Left forelimb (tissue), 1 donor: ENCODE results near the gene MEOX1.

Experiments
- DNase-seq: peaks from one replicate; pipeline ENCODE4 v3.0.0-alpha.2; 2018; ENCODE audit warnings: low spot score

MEOX1 gene

DNA sequence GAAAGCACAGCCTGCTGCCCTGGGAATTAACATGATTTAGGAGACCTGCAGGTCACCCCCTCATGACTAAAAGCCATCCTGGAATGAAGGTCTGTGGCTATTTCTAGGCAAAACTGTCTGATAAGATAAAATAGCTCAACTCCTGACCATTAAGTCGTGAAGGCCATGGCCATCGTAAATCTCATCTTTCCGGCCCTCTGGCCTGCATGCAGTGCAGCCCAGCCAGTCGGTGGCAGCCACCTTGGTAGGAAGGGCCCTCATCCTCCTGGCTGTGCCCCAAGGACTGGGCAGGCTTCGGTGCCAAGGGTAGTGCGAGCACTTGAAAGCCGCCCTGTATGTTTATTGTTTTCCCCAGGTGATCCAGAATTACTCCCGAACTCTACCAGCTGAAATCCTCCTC lies 18.2 kb upstream of the MEOX1 start:
- DNase-seq = no peak

DNA sequence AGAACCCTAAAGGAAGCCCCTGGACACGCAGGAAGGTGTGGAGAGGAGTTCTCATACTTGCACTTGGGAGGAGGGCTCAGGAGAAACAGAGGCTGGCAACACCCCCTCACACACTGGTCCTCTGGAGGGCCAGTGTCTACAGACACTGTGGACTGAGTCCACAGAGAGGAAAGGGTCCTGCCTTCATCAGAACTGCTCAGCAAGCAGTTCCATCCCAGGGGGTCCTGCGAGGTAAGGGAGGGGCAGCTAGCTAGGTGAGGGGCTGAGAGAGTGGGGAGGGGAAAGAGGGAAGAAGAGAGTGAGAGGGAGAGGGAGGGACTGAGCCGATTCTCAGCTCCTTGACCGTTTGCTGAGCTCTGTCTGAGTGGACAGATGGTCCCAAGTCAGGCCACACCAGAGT lies 17.7 kb upstream of the MEOX1 start:
- DNase-seq = no peak

DNA sequence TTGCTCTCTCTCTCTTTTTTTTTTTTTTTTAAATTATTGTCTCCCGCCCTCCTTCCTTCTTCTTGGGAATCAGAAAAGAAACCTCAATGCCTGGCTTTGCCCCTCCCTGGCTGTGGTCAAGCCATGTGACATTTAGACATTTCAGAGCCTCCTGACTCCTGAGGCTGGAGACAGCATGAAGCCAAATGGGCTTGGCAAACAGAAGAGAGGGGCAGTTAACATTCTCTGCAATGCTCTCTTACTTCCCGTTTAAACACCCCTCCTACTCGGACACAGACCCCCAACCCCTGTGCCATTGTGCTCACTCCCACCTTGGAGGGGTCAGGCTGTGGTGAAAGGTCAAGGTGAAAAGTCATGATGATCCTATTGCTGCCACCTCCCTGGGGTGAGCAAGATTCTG lies 14.7 kb upstream of the MEOX1 start:
- DNase-seq = no peak

DNA sequence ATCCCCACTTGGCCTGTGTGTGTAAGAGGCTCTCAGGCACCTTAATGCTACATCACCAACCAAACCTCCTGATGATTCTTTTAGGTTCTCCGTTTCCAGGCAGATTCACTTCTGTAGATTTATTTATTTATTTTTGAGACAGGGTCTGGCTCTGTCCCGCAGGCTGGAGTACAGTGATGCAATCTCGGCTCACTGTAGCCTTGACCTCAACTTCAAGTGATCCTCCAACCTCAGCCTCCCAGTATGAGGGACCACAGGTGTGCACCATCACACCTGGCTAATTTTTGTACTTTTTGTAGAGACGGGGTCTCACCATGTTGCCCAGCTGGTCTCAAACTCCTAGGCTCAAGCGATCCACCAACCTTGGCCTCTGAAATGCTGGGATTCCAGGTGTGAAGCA lies 12.7 kb upstream of the MEOX1 start:
- DNase-seq = no peak

DNA sequence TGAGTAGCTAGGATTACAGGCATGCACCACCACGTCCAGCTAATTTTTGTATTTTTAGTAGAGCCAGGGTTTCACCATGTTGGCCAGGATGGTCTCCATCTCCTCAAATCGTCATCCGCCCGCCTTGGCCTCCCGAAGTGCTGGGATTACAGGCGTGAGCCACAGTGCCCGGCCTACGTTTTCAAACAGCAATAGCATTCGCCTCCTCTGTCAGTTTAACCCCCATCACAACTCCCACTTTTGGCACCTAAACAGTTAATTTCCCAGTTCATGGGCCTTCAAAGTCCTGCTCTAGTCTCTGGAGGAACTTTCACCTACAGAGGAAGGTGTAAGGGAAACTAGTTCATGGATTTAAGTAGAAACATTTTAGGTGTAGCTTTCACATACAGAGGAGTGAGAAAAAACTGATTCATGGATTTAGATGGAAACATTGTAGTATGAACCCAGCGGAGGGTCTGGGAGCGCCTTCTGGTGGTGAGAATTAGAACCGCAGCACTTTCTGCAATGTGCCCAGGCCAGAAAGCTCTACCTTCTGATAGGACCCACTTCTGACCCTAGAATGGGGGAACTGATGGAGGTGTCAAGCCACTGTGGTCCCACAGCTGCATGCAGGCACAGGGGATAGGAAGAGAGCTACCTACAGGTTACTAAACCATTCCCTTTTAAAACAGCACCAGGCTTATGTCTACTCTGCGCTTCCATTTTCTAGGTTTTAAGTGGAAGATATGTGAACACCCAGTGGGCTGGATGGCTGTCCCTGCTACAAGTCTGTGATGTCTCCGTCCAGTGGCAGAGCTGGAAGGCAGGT lies 12.0 kb upstream of the MEOX1 start:
- DNase-seq = peak; percentile 83

DNA sequence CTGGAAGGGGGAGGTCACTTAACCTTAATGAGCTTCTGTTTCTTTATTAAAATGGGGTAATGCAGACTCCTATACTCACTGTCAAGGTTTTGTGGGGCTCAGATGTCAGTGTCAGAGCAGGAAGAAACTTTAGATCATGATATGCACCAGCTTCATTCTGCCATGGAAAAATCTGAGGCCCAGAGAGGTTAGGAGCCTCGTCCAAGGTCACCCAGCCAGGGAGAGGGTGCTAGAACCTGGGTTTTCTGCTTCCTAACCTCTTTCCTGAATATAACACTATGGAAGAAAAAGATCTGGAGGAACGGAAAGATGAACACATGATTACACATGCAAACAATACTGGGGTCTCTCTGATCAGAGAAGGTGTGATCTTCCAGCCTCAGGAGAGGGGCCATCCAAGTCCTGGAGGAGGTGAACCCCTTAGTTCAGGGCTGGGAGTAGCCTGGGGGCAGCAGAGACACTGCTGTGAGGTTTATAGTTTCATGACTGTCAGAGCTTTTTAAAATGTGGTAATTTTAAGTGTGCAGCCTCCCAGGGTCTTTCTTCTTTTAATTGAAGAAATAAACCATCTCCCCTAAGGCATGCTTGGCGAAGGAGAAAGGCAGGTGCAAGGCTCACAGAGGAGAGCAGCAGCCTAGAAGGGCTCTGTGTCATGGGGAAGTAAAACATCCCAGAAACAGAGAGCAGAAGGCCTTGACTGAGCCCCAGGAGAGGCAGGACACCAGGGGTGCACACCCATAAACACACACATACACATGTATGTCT lies 10.2 kb upstream of the MEOX1 start:
- no peak for DNase-seq

DNA sequence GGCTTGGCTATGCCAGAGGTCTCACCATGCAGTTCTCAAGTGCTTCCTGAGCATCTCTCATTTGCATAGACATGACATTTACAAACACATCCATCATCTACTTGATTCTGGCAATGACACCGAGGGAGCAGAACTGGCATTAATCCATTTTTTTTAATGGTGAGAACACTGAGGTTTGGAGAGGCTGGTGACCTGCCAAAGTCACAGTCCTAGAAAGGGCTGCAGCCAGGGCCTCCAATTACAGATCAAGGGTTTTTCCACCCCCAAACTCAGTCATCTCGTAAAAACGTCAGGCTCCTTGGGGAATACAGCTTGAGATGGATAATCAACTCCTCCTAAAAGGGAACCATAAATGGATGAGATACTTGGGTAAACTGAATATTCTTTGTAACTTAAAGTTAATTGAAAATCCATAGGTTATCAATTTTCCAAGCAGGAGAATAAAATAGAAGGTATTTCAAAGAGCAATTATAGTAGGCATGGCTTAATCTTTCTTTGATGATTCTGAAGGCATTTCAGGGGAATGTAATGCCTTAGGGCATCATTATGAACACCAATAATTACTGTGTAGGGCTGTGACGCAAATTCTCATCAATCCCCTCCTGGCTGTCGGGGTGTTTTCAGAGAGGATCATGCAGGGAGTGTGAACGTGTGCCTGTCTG lies 9.4 kb upstream of the MEOX1 start:
- DNase-seq = no peak

DNA sequence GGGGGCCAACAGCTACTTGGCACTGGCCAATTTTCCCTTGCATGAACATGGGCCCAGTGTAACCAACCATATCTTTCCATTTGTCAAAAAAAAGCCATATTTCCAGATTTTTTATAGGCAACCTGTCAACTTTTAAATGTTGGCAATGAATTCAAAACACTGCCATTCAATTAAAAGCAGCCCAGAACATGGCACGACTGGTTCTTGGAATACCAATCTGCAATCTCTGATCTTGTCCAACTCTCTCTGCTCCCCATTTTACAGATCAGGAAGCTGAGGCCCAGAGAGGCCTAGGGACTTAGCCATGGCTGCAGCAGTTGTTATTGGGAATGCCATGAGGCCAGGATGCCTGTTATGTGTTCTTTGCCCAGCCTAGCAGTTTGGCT lies 8.9 kb upstream of the MEOX1 start:
- DNase-seq = no peak

DNA sequence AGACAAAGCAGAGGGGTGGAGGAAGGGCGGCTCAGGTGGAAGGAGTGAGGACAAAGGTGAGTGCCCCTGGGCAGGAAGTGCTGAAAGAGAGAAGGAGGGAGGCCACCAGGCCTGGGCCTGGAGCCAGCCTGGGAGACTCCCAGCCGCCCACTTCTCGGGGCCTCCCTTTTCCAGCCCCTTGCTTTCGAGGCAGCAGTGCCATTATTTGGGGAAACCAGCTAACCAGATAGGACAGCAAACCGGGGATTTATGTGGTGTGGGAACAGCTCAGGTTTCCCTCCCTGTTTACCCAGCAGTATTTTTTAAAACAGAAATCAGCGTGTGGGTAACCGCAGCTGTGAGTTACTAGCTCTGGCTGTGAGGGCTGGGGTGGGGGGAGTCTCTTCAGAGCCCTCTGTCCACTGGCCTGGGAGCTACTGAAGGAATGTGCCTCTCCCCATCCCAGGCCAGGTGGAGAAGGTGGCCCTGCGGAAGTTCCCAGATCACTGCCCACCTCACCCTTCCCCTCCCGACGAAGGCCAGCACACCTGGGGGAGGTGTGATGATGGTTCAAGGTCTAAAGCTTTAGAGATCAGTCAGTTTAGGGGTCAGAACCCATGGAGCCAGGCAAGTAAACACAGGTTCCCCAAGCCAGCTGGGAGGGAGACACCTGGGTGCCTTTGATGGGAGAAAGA lies 8.4 kb upstream of the MEOX1 start:
- no peak for DNase-seq

DNA sequence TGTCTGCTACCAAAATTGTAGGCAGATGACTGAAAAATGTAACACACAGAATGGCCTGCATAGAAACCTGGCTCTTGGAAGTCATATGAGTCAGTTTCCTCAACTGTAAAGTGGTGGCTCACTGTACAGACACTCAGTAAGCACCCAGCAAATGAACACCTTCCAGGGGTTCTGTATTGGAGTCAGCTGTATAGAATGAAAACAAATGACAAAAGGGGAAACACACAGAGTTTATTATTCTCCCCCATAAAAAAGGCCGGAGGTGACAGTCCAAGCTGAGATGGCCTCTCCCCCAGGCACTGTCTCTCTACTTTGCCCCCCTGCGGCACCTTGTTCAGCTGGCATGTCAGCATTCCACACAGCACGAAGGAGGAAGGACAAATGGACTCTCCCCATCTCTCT lies 6.2 kb upstream of the MEOX1 start:
- no peak for DNase-seq

DNA sequence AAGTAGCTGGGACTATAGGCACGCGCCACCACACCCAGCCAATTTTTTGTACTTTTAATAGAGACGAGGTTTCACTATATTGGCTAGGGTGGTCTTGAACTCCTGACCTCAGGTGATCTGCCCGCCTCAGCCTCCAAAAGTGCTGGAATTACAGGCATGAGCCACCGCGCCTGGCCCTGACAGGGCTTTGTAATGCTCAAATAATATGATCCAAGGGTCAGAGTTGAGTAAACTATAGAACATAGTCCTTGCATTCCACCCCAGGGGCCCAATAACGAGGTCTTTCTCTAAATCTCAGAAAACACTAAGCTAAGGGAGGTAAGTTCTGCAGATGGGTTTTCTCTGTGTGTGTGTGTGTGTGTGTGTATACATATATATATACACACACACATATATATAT lies 5.8 kb upstream of the MEOX1 start:
- no peak for DNase-seq

DNA sequence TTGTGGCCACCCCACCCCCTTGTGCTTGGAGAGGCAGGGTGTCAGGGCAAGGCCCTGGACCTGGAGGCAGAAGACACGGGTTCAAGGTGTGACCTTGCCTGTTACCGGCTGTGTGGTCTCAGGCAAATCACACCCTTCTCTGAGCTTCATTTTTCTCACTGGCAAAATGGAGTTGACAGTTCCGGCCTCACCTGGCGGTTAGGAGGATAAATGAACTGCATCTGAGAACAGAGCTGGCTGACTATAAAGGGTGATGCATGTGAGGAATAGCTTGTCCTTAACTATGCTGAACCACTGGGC lies 4.2 kb upstream of the MEOX1 start:
- no peak for DNase-seq

DNA sequence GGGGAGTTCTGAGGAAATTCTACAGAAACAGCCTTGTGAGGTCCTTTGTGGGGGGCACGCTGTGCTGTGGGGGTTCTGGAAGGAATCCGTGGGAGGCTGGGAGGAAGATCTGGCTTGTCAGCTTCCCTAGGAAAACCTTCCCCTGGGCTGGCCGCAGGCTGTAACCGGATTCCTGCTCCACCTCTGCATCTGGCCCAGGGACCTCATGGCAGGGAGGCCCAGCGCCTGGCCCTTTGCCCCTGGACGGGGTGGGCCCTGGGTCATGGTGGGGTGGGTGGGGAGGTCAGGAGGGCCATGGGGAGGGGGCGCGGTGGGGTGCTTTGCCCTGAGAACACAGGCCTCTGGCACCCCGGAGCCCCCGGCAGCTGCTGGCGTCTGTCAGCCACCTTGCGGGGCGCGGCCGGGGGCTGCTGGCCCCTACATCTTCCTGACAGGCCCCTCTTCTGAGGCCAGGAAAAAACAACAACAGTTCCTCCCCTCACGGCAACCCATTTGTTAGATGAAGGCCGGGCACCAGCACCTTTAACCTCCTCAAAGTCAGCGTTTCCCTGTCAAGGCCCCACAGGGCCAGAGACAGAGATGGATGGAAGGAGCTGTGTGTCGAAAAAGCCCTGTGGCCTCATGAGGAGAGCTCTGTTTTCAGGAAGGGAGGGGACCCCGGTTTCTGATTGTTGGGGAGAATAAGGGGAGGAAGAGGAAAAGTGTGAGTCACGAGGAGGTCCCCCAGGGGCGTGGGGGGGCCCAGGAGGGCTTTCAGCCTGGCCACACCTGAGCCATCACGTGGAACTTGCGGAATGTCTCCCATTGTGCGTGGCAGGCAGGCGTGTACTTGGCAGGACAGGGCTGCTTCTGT lies 3.6 kb upstream of the MEOX1 start:
- DNase-seq = no peak

DNA sequence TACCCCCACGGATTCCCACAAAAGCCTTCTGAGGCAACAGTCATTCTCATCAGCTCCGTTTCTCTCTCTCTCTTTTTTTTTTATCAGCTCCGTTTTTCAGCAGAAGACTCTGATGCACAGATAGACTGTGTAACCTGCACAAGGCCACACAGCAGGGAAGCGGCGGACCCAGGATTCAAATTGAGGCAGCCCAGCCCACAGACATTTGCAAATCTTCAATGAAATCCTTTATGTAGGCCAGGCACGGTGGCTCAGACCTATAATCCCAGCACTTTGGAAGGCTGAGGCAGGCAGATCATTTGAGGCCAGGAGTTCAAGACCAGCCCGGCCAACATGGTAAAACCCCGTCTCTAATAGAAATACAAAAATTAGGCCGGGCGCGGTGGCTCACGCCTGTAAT lies 2.4 kb upstream of the MEOX1 start:
- DNase-seq = no peak

DNA sequence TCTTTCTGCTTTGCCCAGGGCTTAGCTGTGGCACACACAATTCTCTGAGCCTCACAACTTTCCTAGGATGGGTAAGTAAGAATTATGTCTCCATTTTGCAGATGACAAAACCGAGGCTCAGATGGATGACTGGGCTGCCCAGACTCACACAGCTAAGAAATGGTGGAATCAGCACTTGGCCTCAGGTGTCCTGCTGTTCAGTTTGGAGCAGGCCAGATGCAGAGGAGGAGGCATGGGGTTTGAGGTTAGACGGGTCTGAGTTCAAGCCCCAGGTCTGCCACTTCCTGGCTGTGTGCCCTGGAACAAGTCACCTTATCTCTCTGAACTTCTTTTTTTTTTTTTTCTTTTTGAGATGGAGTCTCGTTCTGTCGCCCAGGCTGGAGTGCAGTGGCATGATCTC lies 1.7 kb upstream of the MEOX1 start:
- no peak for DNase-seq

DNA sequence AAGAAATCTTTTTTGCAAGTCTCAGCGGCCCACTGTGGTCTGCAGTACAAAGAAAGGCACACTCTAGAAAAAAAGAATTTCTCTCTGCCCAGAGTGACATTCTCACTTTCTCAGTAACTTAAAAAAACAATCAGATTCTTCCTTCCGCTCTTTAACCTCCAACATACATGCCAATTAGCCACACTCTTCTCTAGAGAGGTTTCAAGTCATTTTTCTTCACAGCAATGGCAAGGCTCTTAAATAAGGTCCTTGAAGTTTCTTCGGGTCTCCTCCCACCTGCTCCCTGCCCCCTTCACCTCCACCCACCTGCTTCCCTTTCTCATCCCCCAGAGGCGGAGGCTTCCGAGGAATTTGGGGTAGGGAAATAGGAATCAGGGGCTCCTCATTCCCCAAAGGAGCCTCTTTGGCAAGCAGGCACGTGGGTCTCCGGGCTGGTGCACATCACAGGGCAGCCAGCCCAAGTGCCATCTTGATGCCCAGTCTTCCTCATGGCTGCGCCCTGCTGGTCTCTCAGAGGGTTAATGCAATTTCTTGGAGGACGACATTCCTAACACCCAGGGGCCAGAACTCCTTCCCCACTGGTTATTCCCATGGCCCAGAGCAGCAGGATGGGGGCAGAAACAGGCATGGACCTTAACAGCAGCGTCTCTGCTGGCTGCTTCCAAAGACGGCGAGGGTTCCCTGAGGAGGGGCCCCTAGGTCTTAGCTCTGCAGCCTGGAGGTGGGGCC lies 855 bp upstream of the MEOX1 start:
- DNase-seq = no peak

DNA sequence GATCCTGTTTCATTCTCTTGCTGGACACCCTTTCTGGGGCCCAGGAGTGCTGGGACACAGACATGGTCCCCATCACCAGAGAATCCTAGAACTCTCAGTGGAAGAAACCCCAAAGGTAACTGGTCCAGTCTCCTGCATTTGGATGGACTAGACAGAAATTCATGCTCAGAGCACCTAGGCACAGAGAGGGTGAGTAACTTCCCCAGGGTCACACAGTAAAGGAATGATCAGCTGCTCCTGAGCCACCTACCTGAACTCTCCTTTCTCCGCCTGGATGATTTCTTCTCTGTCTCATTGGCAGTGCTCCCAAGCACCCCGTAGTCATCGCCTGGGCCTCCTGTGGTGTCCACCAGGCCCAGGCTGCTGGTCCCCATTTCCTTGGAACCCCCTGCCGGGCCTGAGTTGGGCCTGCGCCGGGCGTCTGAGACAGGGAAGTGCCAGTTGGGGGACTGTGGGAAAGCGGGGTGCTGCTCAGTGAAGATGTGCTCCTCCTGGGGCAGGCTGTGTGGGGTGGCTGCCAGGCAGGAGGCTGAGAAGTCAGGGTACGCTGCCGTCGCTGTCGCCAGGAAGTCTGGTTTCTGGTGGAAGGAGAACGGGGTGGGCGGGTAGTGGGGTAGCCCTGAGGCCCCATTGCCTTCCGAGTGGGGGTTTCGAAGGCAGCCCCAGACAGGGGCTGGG lies 767 bp downstream of the MEOX1 start:
- no peak for DNase-seq

DNA sequence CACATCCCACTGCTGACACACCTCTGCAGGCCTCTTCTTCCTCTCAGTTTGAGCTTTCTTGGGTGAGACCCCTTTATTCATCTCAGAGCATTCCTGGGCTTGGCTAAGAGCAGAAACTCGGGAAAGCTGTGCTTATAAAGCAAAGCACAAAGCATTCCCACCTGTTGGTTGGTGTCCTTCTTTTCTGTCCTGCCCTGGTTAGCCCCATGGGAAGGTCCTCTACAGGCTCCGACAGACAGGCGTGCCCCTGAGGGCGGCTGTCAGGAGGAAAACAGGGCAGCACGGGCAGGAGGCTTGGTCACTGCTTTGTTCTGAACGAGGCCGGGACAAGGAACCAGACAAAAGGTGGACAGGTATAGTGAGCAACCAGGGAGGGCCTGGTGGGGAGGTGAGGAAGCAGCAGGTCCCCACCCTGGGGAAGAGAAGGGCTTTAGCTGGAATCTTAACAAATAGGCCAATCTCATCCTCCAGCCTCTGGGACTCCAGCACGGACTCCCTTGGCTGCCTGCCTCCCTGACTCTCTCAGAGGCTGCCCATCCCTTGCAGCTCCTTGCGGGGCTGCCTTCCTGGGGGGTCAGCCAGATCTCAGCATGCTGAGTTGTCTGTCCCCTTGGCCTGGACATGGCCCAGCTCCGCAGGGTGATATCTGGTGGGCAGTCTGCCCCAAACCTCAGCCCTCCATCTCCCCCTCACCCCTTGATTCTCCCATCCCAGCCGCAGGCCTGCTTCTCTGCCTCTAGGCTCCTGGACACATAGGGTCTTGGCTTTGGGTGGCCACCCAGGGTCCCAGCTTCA lies 1.7 kb downstream of the MEOX1 start:
- no peak for DNase-seq

DNA sequence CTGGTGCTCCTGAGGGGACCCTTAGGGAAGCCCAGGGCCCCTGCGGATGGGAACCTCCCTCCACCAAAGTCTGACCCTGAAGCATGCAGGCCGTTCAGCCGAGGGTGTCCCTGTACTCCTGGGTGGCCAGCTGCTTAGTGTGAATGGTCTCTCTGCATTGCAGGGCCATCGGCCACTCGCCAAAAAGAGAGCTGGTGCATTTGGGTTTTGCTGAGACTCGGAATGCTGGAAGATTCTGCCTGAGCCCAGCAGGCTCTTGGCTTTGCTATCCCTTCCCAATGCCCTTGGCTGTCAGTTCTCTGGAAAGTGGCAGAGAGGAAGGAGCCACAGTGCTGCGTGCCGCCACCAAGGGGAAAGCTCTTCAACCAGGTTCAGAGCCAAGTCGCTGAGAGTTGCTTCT lies 2.8 kb downstream of the MEOX1 start:
- DNase-seq = no peak
